HCT116 (cell line): Measurements from ENCODE around the gene DGCR6L. TPM values are rescaled to one million over a fixed set of nuclear protein-coding genes. Genes with fewer than 3 reads are reported as not detected.
"Not testable (repeated sequence)": the region's sequence is repeated elsewhere in the genome, so short reads cannot be mapped to it uniquely, and the experiment has no call there.

ENCODE experiments used
- ATAC-seq: fragments of 200-7000 bp; cut with Tn5 transposase; 2 replicates; pipeline ENCODE4 v1.9.1; 2020; ENCODE audit warnings: mild to moderate bottlenecking, moderate library complexity
- BruUV-seq: library from RNA; stranded (reverse); fragments of 400-500 nt; replicated peaks from 2 replicates; lab custom pipeline; 2021; lab: Mats Ljungman, UMichigan
- CTCF ChIA-PET: fragments of 300-600 bp; sonication (Branson Sonifier 250); formaldehyde crosslinking; loops from one replicate; lab custom pipeline; 2021; ENCODE audit warnings: antibody characterized with exemption; lab: Charles Lee
- POLR2A ChIA-PET: fragments of 300-600, 350-600 bp; sonication (Branson Sonifier 250); formaldehyde crosslinking; loops from one replicate; lab custom pipeline; 2021; ENCODE audit warnings: antibody characterized with exemption; lab: Charles Lee
- RAD21 ChIA-PET, 2 experiments: fragments of 300-600 bp; sonication (Branson Sonifier 250); formaldehyde crosslinking; loops; one replicate each; lab custom pipeline; 2023; ENCODE audit warnings: low total read pairs in 2 of 2; ENCODE audit not compliant: uncharacterized antibody in 2 of 2, unreplicated experiment in 2 of 2, low non-redundant PET in 1 of 2; lab: Charles Lee
- DNase-seq: peaks from one replicate; pipeline ENCODE4 v3.0.0-alpha.2; 2010; ENCODE audit warnings: low read depth, low spot score
- H2AFZ ChIP-seq: fragments of 200-600 bp; shearing (Covaris generic), sonication (generic); 2 replicates; pipeline ENCODE4 v1.6.1; 2017; ENCODE audit warnings: low read depth, mixed run types, mixed read lengths, antibody characterized with exemption, low read length; ENCODE audit not compliant: poor library complexity, severe bottlenecking
- H3K27ac ChIP-seq: 2 replicates; pipeline ENCODE4 v1.5.1; 2012; ENCODE audit warnings: low read depth, low read length
- H3K27me3 ChIP-seq: fragments of 200-600 bp; sonication (generic); 2 replicates; pipeline ENCODE4 v1.6.1; 2016; ENCODE audit warnings: mixed run types, low read length, mixed read lengths; ENCODE audit not compliant: insufficient read depth
- H3K36me3 ChIP-seq, 2 experiments: fragments of 200-500 bp in 1 of 2; fragments of 200-600 bp in 1 of 2; sonication (Bioruptor generic) in 1 of 2; sonication (generic) in 1 of 2; 2 replicates each; pipeline versions ENCODE4 v1.5.1 to v1.6.1; 2014 to 2016; ENCODE audit warnings: low read length in 2 of 2, inconsistent platforms in 1 of 2, mixed read lengths in 1 of 2, mixed run types in 1 of 2; ENCODE audit not compliant: insufficient read depth in 2 of 2, control insufficient read depth in 1 of 2
- H3K4me1 ChIP-seq, 2 experiments: fragments of 200-600 bp in 1 of 2; sonication (generic) in 1 of 2; 2 replicates each; pipeline versions ENCODE4 v1.5.1 to v1.6.1; 2012 to 2017; ENCODE audit warnings: low read length in 2 of 2, inconsistent platforms in 1 of 2, mild to moderate bottlenecking in 1 of 2, mixed read lengths in 1 of 2, mixed run types in 1 of 2, moderate library complexity in 1 of 2; ENCODE audit not compliant: insufficient read depth in 2 of 2, control insufficient read depth in 1 of 2
- H3K4me2 ChIP-seq: fragments of 200-600 bp; sonication (generic); 2 replicates; pipeline ENCODE4 v1.6.1; 2017; ENCODE audit warnings: mixed run types, low read length, mixed read lengths
- H3K4me3 ChIP-seq, 2 experiments: fragments of 200-600 bp in 1 of 2; sonication (generic) in 1 of 2; replicated peaks in 1 of 2; 2 replicates each; pipeline ENCODE4 v1.5.1; 2011 to 2016; ENCODE audit warnings: low read length in 2 of 2, control low read depth in 1 of 2, low read depth in 1 of 2, mild to moderate bottlenecking in 1 of 2, mixed read lengths in 1 of 2, mixed run types in 1 of 2
- H3K79me2 ChIP-seq: fragments of 200-600 bp; sonication (generic); 2 replicates; pipeline ENCODE4 v1.6.1; 2017; ENCODE audit warnings: mild to moderate bottlenecking, mixed run types, low read length, moderate library complexity, mixed read lengths; ENCODE audit not compliant: insufficient read depth
- H3K9ac ChIP-seq: fragments of 200-600 bp; sonication (generic); 2 replicates; pipeline ENCODE4 v1.6.1; 2016; ENCODE audit warnings: low read length, mixed read lengths
- H3K9me2 ChIP-seq: fragments of 200-600 bp; sonication (generic), shearing (Covaris generic); 2 replicates; pipeline ENCODE4 v1.6.1; 2017; ENCODE audit warnings: mixed run types, mild to moderate bottlenecking, moderate library complexity; ENCODE audit not compliant: insufficient read depth
- H3K9me3 ChIP-seq, 2 experiments: fragments of 200-500 bp in 1 of 2; fragments of 200-600 bp in 1 of 2; sonication (Bioruptor generic) in 1 of 2; sonication (generic) in 1 of 2; 2 replicates each; pipeline ENCODE4 v1.6.1; 2014 to 2017; ENCODE audit warnings: low read length in 2 of 2, mixed read lengths in 2 of 2, inconsistent platforms in 1 of 2, low read depth in 1 of 2, mild to moderate bottlenecking in 1 of 2, mixed run types in 1 of 2, moderate library complexity in 1 of 2; ENCODE audit not compliant: control insufficient read depth in 1 of 2, insufficient read depth in 1 of 2
- H4K20me1 ChIP-seq: fragments of 200-600 bp; sonication (generic), shearing (Covaris generic); 2 replicates; pipeline ENCODE4 v1.6.1; 2017; ENCODE audit warnings: mixed run types, mild to moderate bottlenecking, moderate library complexity; ENCODE audit not compliant: insufficient read depth
- intact Hi-C: fragments of 100-400 bp; cut with micrococcal nuclease; formaldehyde crosslinking; loops from 2 replicates; pipeline ENCODE4 v1.10.0; 2022
- total RNA-seq: library from RNA; stranded (reverse); gene quantifications from one replicate; pipeline ENCODE4 v1.2.1, GENCODE V29; 2021; ENCODE audit not compliant: unreplicated experiment

Gene DGCR6L
- total RNA-seq, 1 experiment from 2014 or later = 44.9 TPM

- not testable (repeated sequence) for ATAC-seq, H3K4me2 ChIP-seq, DNase-seq
Observed at GRCh38 chr22:20346553-20346952, 26.7 kb upstream of the DGCR6L start.

GRCh38 chr22:20338291-20338690 is 18.4 kb upstream of the DGCR6L start:
- POLR2A ChIA-PET = interaction anchor here (0.6 kb wide), 1 partner anchor 80 kb away, joined by 3 read pairs; no protein-coding TSS in a partner anchor
- H3K79me2 ChIP-seq, H3K27ac ChIP-seq, H3K9ac ChIP-seq, H3K9me2 ChIP-seq, H3K4me2 ChIP-seq, H2AFZ ChIP-seq, ATAC-seq, H4K20me1 ChIP-seq, RAD21 ChIA-PET, DNase-seq, H3K4me3 ChIP-seq, H3K9me3 ChIP-seq, H3K36me3 ChIP-seq, intact Hi-C loops, H3K27me3 ChIP-seq, BruUV-seq, H3K4me1 ChIP-seq: not testable (repeated sequence)
- CTCF ChIA-PET = interaction anchor here (1.0 kb wide), 1 partner anchor 80 kb away, joined by 3 read pairs; no protein-coding TSS in a partner anchor

More at GRCh38 chr22:20346553-20346952, 26.7 kb upstream of the DGCR6L start:
- BruUV-seq, H3K9me3 ChIP-seq, RAD21 ChIA-PET, H3K27me3 ChIP-seq, CTCF ChIA-PET, H3K36me3 ChIP-seq, H2AFZ ChIP-seq, H3K4me1 ChIP-seq, intact Hi-C loops, H3K79me2 ChIP-seq, H3K27ac ChIP-seq, H3K9ac ChIP-seq, POLR2A ChIA-PET, H4K20me1 ChIP-seq, H3K9me2 ChIP-seq, H3K4me3 ChIP-seq: not testable (repeated sequence)

- CTCF ChIA-PET = interaction anchor here (1.0 kb wide), 1 partner anchor 80 kb away, joined by 3 read pairs; no protein-coding TSS in a partner anchor
- RAD21 ChIA-PET, H3K9ac ChIP-seq, BruUV-seq, H3K4me3 ChIP-seq, ATAC-seq, H2AFZ ChIP-seq, H4K20me1 ChIP-seq, H3K4me2 ChIP-seq, H3K4me1 ChIP-seq, DNase-seq, POLR2A ChIA-PET, H3K27me3 ChIP-seq, H3K9me2 ChIP-seq, H3K36me3 ChIP-seq, H3K27ac ChIP-seq, intact Hi-C loops, H3K9me3 ChIP-seq, H3K79me2 ChIP-seq: not testable (repeated sequence)
Observed at GRCh38 chr22:20337807-20338206, 17.9 kb upstream of the DGCR6L start.

GRCh38 chr22:20336561-20336960 is 16.7 kb upstream of the DGCR6L start:
- DNase-seq, H4K20me1 ChIP-seq, H3K27me3 ChIP-seq, CTCF ChIA-PET, H3K4me1 ChIP-seq, RAD21 ChIA-PET, ATAC-seq, H3K9ac ChIP-seq, BruUV-seq, H3K4me3 ChIP-seq, H3K9me3 ChIP-seq, H3K36me3 ChIP-seq, H2AFZ ChIP-seq, POLR2A ChIA-PET, H3K4me2 ChIP-seq, H3K9me2 ChIP-seq, H3K79me2 ChIP-seq, H3K27ac ChIP-seq, intact Hi-C loops: not testable (repeated sequence)
